SIG-M5 treated with dmso at 0.1 percent for 504 hours (cell line): ENCODE results near the gene COL24A1.
A peak's percentile ranks its signal among the peaks of the same experiment; 100 is the strongest.
"Not testable (repeated sequence)": the region's sequence is repeated elsewhere in the genome, so short reads cannot be mapped to it uniquely, and the experiment has no call there.

Source experiments
- DNase-seq: peaks from one replicate; lab custom pipeline; 2025; ENCODE audit not compliant: unreplicated experiment; lab: John Stamatoyannopoulos, UW

COL24A1 gene

DNA sequence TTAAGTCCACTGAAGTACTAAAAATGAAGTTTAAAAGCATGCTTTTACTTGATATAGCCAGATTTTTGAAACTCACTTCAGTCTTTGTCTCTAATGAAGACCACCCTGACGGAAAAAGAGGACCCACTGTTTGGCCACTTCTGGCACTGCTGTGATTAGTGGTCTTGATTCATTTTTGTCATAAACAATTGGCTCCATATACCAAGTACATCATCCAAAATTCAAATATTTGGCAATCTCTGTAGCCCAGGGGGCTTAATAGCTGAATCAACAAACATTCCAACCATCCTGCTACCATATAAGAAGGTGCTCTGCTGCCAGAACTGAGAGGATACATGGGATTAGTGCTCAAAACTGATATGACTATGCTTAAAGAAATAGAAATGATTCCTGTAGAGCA is 156.0 kb downstream of the COL24A1 start:
- DNase-seq = no peak

DNA sequence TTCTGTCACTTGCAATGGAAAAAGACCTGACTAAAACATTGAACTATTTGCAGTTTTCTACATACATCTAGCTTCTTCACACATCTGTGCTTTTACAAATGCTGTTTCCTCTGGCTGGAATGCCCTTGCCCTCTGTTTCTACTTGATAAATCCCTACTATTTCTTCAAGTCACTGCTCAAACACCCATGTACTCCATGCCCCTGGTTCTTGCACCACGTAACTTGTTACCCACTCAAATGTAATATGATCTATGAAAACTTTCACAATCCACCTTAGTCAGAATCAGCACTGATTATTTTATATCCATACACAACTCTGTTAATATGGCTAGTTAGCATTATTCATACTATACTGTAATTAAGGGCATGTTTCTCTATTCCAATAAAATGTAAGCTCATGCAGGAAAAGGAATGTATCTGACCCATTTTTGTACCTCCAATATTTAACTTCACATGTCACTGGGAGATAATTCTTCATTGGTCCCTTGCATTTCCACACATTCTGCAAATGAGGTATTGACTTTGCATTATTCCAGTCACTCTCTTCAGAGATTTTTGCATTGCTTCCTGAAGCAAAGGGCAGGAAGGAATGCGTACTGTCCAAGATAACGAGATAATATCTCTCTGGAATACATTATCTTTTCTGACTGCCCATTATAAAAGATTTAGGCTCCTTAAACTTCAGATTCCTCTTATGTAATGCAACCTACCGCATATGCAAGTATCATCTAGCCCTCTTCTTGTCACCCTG is 158.3 kb downstream of the COL24A1 start:
- DNase-seq = no peak

DNA sequence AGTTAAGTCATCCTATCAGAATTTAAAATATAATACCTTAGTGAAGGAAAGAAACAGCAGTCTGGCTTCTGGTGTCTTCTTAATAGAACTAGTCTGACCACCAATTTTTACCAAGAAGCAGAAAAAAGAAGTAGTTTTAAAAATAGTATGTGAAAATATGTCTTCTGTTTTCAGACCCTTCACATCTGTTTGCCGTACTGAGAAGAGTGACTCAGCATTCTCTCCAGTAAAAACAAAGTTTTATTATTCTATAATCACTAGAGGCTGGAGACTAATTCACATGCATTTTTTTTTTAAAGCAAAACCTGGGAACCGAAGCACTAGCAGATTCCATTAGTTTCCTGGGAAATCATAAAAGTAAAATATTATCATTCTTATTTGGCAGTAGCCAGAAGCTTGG is 163.8 kb downstream of the COL24A1 start:
- peak; percentile 4 for DNase-seq

DNA sequence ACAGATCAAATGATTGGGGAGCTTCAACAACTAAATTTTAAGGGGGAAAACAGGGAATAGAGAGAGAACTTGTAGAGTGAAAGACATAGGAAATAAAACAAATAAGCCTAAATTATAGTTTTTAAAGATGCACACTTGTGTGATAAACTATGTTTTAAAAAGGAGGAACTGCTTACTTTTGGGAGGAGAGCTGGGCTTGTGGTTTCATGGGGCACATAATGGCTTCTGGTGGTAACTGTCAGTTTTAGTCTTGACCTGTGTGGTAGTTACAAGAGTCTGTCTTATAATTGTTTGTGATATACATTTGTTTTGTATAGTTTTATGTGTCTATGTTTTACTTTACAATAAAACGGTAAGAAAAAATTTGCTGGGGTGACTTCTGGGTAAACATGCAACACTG is 165.3 kb downstream of the COL24A1 start:
- no peak for DNase-seq

- no peak for DNase-seq
Observed at GRCh38 chr1:85984636-85985035, 171.9 kb downstream of the COL24A1 start.

- DNase-seq = no peak
Observed at GRCh38 chr1:85983316-85983715, 173.3 kb downstream of the COL24A1 start.

GRCh38 chr1:85976516-85977205 is 179.9 kb downstream of the COL24A1 start:
- no peak for DNase-seq

- DNase-seq = no peak
Observed at GRCh38 chr1:85975912-85976371, 180.6 kb downstream of the COL24A1 start.

DNA sequence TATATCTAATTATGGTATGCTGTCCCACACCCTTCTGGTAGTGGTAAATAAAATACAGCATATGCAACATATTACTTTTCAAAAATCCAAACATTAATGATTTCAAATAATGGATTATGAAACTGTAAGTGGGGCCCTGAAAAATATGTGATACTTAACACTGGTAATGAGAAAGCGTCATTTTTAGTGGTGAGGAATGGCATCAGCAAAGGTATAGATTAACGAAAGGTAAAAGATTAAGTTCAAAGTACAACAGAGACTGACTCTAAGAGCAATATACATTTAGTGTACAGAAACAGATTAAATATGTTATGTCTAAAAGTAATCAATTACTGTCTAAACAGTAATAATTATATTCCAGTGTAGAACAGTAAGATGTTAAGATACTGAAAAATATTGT is 194.1 kb downstream of the COL24A1 start:
- no peak for DNase-seq

DNA sequence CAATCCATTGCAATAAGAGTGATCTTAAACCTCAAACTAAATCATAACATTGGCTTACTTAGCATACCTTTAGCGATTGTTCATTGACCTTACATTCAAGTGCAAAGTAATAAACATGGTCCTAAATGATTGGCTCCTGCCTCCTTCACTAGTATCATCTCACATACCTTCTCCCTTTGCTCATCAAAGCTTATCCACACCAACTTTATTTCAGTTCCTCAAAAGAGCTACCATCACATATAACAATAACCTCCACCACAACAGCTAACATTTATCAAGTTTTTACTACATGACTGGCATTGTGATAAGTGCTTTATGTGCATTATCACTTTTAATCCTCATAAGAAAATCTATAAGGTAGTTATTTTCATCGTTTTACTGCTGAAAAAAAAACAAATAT is 198.8 kb downstream of the COL24A1 start:
- DNase-seq = no peak

DNA sequence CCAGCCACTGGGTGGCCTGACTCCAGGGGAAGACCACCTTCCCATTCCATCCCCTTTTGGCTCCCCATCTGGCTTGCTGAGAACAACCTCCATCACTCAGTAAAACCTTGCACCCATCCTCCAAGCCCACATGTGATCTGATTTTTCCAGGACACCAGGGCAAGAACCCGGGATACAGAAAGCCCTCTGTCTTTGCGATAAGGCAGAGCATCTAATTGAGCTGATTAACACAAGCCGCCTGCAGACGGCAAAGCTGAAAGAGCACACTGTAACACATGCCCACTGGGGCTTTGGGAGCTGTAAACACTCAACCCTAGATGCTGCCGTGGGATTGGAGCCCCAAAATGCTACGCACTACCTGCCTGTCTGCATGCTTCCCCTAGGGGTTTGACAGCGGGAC is 201.4 kb downstream of the COL24A1 start:
- DNase-seq = not testable (repeated sequence)

- DNase-seq = no peak
Observed at GRCh38 chr1:85952460-85952859, 204.1 kb downstream of the COL24A1 start.

GRCh38 chr1:85947186-85947585 is 209.4 kb downstream of the COL24A1 start:
- DNase-seq = no peak

- DNase-seq = no peak
Observed at GRCh38 chr1:85943945-85944344, 212.6 kb downstream of the COL24A1 start.

- DNase-seq = no peak
Observed at GRCh38 chr1:85943526-85943925, 213.0 kb downstream of the COL24A1 start.

- no peak for DNase-seq
Observed at GRCh38 chr1:85940656-85941306, 215.8 kb downstream of the COL24A1 start.

DNA sequence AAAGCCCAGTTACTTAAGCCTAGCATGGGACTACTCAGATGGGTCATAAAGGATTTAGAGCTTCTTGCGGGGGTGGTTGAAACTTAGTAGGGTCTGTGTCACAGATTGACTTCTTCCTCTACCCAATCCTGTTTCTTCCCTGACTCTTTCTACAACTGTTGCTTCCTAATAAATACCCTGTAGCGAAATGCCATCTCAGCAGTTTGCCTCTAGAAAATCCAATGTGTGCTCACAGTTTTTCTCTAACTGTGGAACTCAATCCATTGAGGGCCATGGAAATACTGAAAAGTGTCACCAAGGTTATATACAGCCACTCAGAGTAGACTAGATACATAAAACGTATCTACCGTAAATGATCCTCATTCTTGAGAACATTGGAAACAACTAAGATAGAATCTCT is 217.7 kb downstream of the COL24A1 start:
- DNase-seq = no peak

DNA sequence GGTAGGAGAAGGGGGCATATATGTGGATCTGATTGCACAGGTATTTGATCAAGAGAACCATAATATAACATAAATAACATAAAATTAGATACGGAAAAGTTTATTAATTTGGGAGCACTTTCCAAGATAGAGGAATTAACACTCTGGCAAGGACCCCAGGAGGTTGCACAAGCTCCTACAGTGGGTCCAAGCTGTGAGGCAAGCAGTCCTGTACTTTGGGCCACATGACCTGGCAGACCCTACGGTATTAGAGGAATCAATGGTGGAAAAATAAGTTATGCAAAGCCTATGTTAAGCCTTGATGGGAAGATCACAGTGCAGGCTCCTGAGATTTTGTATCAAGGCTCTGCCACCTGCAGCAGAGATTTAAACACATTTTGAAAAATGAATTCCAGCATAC is 220.1 kb downstream of the COL24A1 start:
- DNase-seq = no peak

GRCh38 chr1:85936057-85936456 is 220.5 kb downstream of the COL24A1 start:
- no peak for DNase-seq

GRCh38 chr1:85935234-85935633 is 221.3 kb downstream of the COL24A1 start:
- no peak for DNase-seq

- DNase-seq = no peak
Observed at GRCh38 chr1:85934516-85934915, 222.1 kb downstream of the COL24A1 start.

- DNase-seq = no peak
Observed at GRCh38 chr1:85933961-85934360, 222.6 kb downstream of the COL24A1 start.
